Muscle layer of colon (tissue), 2 donors: ENCODE measurements around the gene LOXL1.
"Not testable (repeated sequence)": the region's sequence is repeated elsewhere in the genome, so short reads cannot be mapped to it uniquely, and the experiment has no call there.

ENCODE experiments used
- H3K27ac ChIP-seq: one replicate; pipeline ENCODE4 v1.7.0; 2013; ENCODE audit warnings: low read depth, mild to moderate bottlenecking, low read length, moderate library complexity
- H3K27me3 ChIP-seq, 2 donors: one replicate each; pipeline ENCODE4 v1.7.0; 2013; ENCODE audit warnings: low read length in 2 of 2, mild to moderate bottlenecking in 2 of 2; ENCODE audit not compliant: insufficient read depth in 2 of 2, control insufficient read depth in 1 of 2
- H3K36me3 ChIP-seq: one replicate; pipeline ENCODE4 v1.7.0; 2013; ENCODE audit warnings: mild to moderate bottlenecking, low read length; ENCODE audit not compliant: insufficient read depth
- H3K4me1 ChIP-seq: one replicate; pipeline ENCODE4 v1.7.0; 2013; ENCODE audit warnings: mild to moderate bottlenecking, low read length; ENCODE audit not compliant: insufficient read depth
- H3K4me3 ChIP-seq, 2 donors: one replicate each; pipeline ENCODE4 v1.7.0; 2013; ENCODE audit warnings: low read length in 2 of 2, low read depth in 1 of 2, mild to moderate bottlenecking in 1 of 2, moderate library complexity in 1 of 2
- H3K9ac ChIP-seq: one replicate; pipeline ENCODE4 v1.7.0; 2013; ENCODE audit warnings: low read length
- H3K9me3 ChIP-seq: one replicate; pipeline ENCODE4 v1.7.0; 2013; ENCODE audit warnings: mild to moderate bottlenecking, low read length
- donor health status: abdominal sarcoma.
- donor health status: Adenocarcinoma of cecum.

LOXL1 gene

DNA sequence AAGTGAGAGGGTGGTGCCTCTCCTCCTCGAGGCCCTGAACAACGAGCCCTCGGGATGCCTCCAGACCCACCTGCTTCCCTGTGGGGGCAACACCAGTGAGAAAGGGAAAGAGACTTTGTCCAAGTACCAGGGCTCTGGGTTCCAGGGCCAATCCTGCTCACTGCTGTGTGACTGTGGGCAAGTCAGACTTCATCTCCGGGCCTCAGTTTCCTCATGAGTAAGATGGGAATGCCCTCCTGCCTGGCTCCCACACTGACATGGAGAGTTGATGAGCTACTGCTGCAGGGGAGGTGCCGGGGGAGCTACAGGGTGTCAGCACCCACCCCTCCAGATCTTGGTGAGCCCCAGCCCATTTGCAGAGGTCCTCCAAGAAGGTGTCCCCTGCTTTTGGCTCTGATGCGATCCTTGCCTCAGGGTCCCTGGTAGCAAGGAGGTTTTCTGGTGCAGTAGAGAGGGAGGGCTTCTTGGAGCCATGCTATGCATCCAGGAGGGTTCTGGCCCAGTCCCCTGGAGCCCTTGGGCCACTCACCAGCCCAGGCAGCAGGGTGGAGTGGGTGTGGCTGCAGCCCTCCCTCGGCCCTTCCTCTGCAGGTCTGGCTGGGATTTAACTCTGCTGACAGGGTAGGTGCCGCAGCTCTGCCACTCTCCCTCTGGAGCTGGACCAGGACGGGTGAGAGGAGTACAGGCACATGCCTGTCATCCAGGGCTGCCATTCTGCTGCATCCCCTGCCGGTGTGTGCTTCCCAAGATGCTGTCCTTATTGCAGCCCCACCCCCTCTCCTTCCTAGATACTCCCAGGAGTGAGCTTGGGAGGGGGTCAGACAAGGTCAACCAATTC is 26.9 kb downstream of the LOXL1 start:
- H3K4me1 ChIP-seq: peaks cover 32% of the 10 kb centered on the region
- no peaks in the 10 kb centered on the region for H3K9me3 ChIP-seq
- H3K4me3 ChIP-seq: no peak overlapping the region
- H3K27me3 ChIP-seq: peaks cover 0 to 6% of the 10 kb centered on the region in 2 donors
- H3K9ac ChIP-seq: no peak overlapping the region
- H3K36me3 ChIP-seq: peaks cover 18% of the 10 kb centered on the region
- peak overlapping the region; percentile 41 for H3K27ac ChIP-seq

- no peak overlapping the region for H3K4me3 ChIP-seq
- H3K9me3 ChIP-seq: no peaks in the 10 kb centered on the region
- H3K27ac ChIP-seq: no peak overlapping the region
- peaks cover 11% of the 10 kb centered on the region for H3K36me3 ChIP-seq
- peaks cover 0 to 6% of the 10 kb centered on the region in 2 donors for H3K27me3 ChIP-seq
- H3K9ac ChIP-seq: no peak overlapping the region
- H3K4me1 ChIP-seq: peaks cover 32% of the 10 kb centered on the region
Measured at GRCh38 chr15:73954188-73955145, 28.2 kb downstream of the LOXL1 start.

GRCh38 chr15:73955326-73955725 is 29.1 kb downstream of the LOXL1 start:
- Histone ChIP-seq H3K27ac (no peak overlapping the region), H3K4me1 (peaks cover 32% of the 10 kb centered on the region), H3K9ac (no peak overlapping the region), H3K4me3 (no peak overlapping the region), H3K27me3 (peaks cover 0 to 6% of the 10 kb centered on the region in 2 donors), H3K9me3 (no peaks in the 10 kb centered on the region), H3K36me3 (peaks cover 6% of the 10 kb centered on the region)

GRCh38 chr15:73955861-73956742 is 29.8 kb downstream of the LOXL1 start:
- Histone ChIP-seq H3K27ac (no peak overlapping the region), H3K9me3 (no peaks in the 10 kb centered on the region), H3K36me3 (peaks cover 6% of the 10 kb centered on the region), H3K27me3 (peaks cover 0 to 6% of the 10 kb centered on the region in 2 donors), H3K9ac (no peak overlapping the region), H3K4me1 (peaks cover 25% of the 10 kb centered on the region), H3K4me3 (no peak overlapping the region)

DNA sequence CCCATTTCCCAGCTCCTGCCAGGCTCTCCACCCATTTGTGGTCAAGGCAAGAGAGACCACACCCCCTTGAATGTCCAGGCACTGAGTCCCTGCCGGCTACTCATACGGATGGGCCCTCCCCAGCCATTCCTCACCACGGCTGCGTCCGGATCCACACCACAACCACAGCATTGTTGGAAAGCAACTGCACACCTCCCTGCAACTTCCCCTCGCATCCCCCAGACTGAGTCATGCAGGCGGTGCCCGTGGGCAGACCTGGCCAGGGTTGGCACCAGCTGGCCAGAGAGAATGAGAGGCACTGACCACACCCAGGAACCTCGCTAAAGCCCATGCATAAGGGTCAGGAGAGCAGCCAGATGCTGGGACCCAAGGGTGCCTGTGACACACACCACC is 30.5 kb downstream of the LOXL1 start:
- Histone ChIP-seq H3K9ac (no peak overlapping the region), H3K4me3 (no peak overlapping the region), H3K36me3 (peaks cover 6% of the 10 kb centered on the region), H3K27ac (no peak overlapping the region), H3K9me3 (no peaks in the 10 kb centered on the region), H3K27me3 (peaks cover 0 to 6% of the 10 kb centered on the region in 2 donors), H3K4me1 (peaks cover 18% of the 10 kb centered on the region)

DNA sequence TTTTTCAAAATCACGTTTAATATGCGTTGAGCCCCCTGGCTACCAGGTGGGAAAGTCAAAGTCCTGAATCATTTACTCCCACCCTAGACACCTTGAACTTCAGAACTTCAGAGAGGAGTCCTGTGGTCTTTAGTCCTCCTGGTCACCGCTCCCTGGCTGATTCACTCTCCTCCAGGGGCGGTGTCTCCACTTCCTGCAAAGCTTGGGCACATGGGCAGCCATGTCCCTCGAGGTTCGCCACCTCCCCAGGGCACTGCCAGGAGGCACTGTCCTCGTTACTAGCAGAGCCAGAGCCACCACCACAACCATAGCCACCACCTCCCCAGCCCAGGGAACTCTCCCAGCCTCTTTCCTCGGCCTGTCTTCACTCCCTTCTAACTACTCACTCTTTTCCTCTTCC is 31.0 kb downstream of the LOXL1 start:
- Histone ChIP-seq H3K4me3 (no peak overlapping the region), H3K27me3 (peaks cover 0 to 6% of the 10 kb centered on the region in 2 donors), H3K9ac (no peak overlapping the region), H3K4me1 (peaks cover 13% of the 10 kb centered on the region), H3K27ac (no peak overlapping the region), H3K9me3 (no peaks in the 10 kb centered on the region), H3K36me3 (peaks cover 3% of the 10 kb centered on the region)

GRCh38 chr15:73957785-73958184 is 31.5 kb downstream of the LOXL1 start:
- Histone ChIP-seq H3K4me3 (no peak overlapping the region), H3K27me3 (peaks cover 0 to 6% of the 10 kb centered on the region in 2 donors), H3K4me1 (peaks cover 8% of the 10 kb centered on the region), H3K9me3 (no peaks in the 10 kb centered on the region), H3K27ac (no peak overlapping the region), H3K36me3 (no peaks in the 10 kb centered on the region), H3K9ac (no peak overlapping the region)

GRCh38 chr15:73959012-73959581 is 32.8 kb downstream of the LOXL1 start:
- Histone ChIP-seq H3K36me3 (no peaks in the 10 kb centered on the region), H3K4me1 (no peaks in the 10 kb centered on the region), H3K27ac (no peak overlapping the region), H3K27me3 (peaks cover 0 to 6% of the 10 kb centered on the region in 2 donors), H3K9ac (no peak overlapping the region), H3K9me3 (no peaks in the 10 kb centered on the region), H3K4me3 (no peak overlapping the region)

- H3K27me3 ChIP-seq: peaks cover 0 to 6% of the 10 kb centered on the region in 2 donors
- no peak overlapping the region for H3K9ac ChIP-seq
- H3K36me3 ChIP-seq: no peaks in the 10 kb centered on the region
- no peak overlapping the region for H3K4me3 ChIP-seq
- H3K4me1 ChIP-seq: no peaks in the 10 kb centered on the region
- H3K9me3 ChIP-seq: no peaks in the 10 kb centered on the region
- H3K27ac ChIP-seq: no peak overlapping the region
Measured at GRCh38 chr15:73959801-73960200, 33.5 kb downstream of the LOXL1 start.

DNA sequence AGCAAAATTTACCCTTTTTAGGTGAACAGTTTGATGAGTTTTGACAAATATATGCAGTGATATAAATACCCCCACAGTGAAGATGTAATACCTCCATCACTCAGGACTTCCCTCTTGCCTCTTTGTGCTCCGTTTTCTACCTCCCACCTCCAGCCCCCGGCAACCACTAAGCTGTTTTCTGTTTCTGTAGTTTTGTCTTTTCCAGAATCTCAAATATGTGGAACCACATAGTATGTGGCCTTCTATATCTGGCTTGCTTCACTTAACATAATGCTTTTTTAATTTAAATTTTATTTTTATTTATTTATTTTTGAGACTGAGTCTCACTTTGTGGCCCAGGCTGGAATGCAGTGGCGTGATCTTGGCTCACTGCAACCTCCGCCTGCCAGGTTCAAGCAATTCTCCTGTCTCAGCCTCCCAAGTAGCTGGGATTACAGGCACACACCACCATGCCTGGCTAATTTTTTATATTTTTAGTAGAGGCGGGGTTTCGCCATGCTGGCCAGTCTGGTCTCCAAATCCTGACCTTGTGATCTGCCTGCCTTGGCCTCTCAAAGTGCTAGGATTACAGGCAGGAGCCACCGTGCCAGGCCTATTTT is 34.3 kb downstream of the LOXL1 start:
- not testable (repeated sequence) for H3K9ac ChIP-seq, H3K27ac ChIP-seq, H3K4me3 ChIP-seq, H3K27me3 ChIP-seq, H3K4me1 ChIP-seq, H3K36me3 ChIP-seq, H3K9me3 ChIP-seq
